Keratinocyte (primary cell): Measurements from ENCODE around the gene R3HDM4. TPM values are rescaled to one million over a fixed set of nuclear protein-coding genes. Genes with fewer than 3 reads are reported as not detected.

Source experiments
- DNase-seq: peaks from one replicate; pipeline ENCODE4 v3.0.0-alpha.2; 2011; ENCODE audit warnings: low read depth, missing footprints, low spot score
- FAIRE-seq: peaks from 2 replicates; lab custom pipeline; 2011; peaks lifted over from hg19 to GRCh38; lab: Jason Lieb, UNC
- H2AFZ ChIP-seq: 2 replicates; pipeline ENCODE4 v1.6.0; 2012; ENCODE audit warnings: low read length, control low read depth, inconsistent platforms; ENCODE audit not compliant: control insufficient read depth
- H3K27ac ChIP-seq: 2 replicates; pipeline ENCODE4 v1.5.1; 2011; ENCODE audit warnings: low read length; ENCODE audit not compliant: control insufficient read depth, insufficient read depth
- H3K27me3 ChIP-seq: 3 replicates; pipeline ENCODE4 v1.6.0; 2011; ENCODE audit warnings: low read length; ENCODE audit not compliant: control insufficient read depth, insufficient read depth; ENCODE audit errors: extremely low read depth
- H3K36me3 ChIP-seq, 2 experiments: 2 replicates in 1 of 2; 3 replicates in 1 of 2; pipeline ENCODE4 v1.5.1; 2011; ENCODE audit warnings: low read length in 2 of 2, mild to moderate bottlenecking in 1 of 2; ENCODE audit not compliant: control insufficient read depth in 2 of 2, insufficient read depth in 2 of 2; ENCODE audit errors: extremely low read depth in 1 of 2
- H3K4me1 ChIP-seq: 3 replicates; pipeline ENCODE4 v1.5.1; 2011; ENCODE audit warnings: low read length; ENCODE audit not compliant: control insufficient read depth, insufficient read depth; ENCODE audit errors: extremely low read depth
- H3K4me2 ChIP-seq: 3 replicates; pipeline ENCODE4 v1.6.0; 2011; ENCODE audit warnings: low read depth, low read length; ENCODE audit not compliant: control insufficient read depth, insufficient read depth; ENCODE audit errors: extremely low read depth
- H3K4me3 ChIP-seq, 3 experiments: fragments of 200-600 bp in 1 of 3; sonication (generic) in 1 of 3; 2 replicates in 2 of 3; 3 replicates in 1 of 3; pipeline ENCODE4 v1.5.1; 2011 to 2016; ENCODE audit warnings: low read length in 3 of 3, mild to moderate bottlenecking in 3 of 3, control low read depth in 2 of 3, inconsistent platforms in 1 of 3, low read depth in 1 of 3, mixed read lengths in 1 of 3, mixed run types in 1 of 3, moderate library complexity in 1 of 3; ENCODE audit not compliant: control insufficient read depth in 2 of 3, insufficient read depth in 2 of 3; ENCODE audit errors: extremely low read depth in 1 of 3
- H3K79me2 ChIP-seq: 2 replicates; pipeline ENCODE4 v1.6.0; 2012; ENCODE audit warnings: low read length; ENCODE audit not compliant: control insufficient read depth, insufficient read depth
- H3K9ac ChIP-seq: 3 replicates; pipeline ENCODE4 v1.6.0; 2011; ENCODE audit warnings: low read length; ENCODE audit not compliant: control insufficient read depth, insufficient read depth; ENCODE audit errors: extremely low read depth
- H3K9me1 ChIP-seq: 3 replicates; pipeline ENCODE4 v1.6.0; 2011; ENCODE audit warnings: low read length; ENCODE audit not compliant: control insufficient read depth, insufficient read depth; ENCODE audit errors: extremely low read depth
- H3K9me3 ChIP-seq: 2 replicates; pipeline ENCODE4 v1.5.1; 2012; ENCODE audit warnings: low read depth, low read length; ENCODE audit not compliant: control insufficient read depth
- H4K20me1 ChIP-seq: 3 replicates; pipeline ENCODE4 v1.6.0; 2011; ENCODE audit warnings: low read length; ENCODE audit not compliant: control insufficient read depth, insufficient read depth; ENCODE audit errors: extremely low read depth
- EZH2 ChIP-seq: IDR thresholded peaks from one replicate; pipeline ENCODE4 v1.6.1; 2012; ENCODE audit warnings: inconsistent platforms, mild to moderate bottlenecking, low read length, moderate library complexity
- dilution Hi-C: fragments of 300-500 bp; cut with MboI; formaldehyde crosslinking; loops from one replicate; pipeline ENCODE4 v1.7.0; 2020; ENCODE audit warnings: low sequenced_read_pairs; ENCODE audit not compliant: extremely low pct_ligation_motif_present
- polyA plus RNA-seq, 5 experiments: library from polyadenylated mRNA; depleted of rRNA in 3 of 5; stranded (reverse) in 3 of 5; stranded (forward) in 1 of 5; unstranded in 1 of 5; fragments of >200 nt; gene quantifications; 1 replicate in 1 of 5; 2 replicates in 3 of 5; 3 replicates in 1 of 5; pipeline versions ENCODE4 v1.2.1 to v1.2.3, GENCODE V29; 2011 to 2012; ENCODE audit warnings: missing spikeins in 2 of 5, low read depth in 1 of 5, low replicate concordance in 1 of 5
- TF ChIP-seq, protein P1 (sequence below), 3 experiments: IDR thresholded peaks in 1 of 3; conservative IDR thresholded peaks in 1 of 3; optimal IDR thresholded peaks in 1 of 3; 2 replicates in 2 of 3; 3 replicates in 1 of 3; pipeline versions ENCODE3 to v1.5.1; 2011; ENCODE audit warnings: low read length in 3 of 3, mild to moderate bottlenecking in 3 of 3, moderate library complexity in 2 of 3, control low read depth in 1 of 3, inconsistent platforms in 1 of 3; ENCODE audit not compliant: insufficient read depth in 2 of 3; ENCODE audit errors: extremely low read depth in 1 of 3

The R3HDM4 gene
- polyA plus RNA-seq, 1 donor (not counting 4 experiments of a cell fraction or from before 2014, with no cell fraction given): 33.5 TPM

DNA sequence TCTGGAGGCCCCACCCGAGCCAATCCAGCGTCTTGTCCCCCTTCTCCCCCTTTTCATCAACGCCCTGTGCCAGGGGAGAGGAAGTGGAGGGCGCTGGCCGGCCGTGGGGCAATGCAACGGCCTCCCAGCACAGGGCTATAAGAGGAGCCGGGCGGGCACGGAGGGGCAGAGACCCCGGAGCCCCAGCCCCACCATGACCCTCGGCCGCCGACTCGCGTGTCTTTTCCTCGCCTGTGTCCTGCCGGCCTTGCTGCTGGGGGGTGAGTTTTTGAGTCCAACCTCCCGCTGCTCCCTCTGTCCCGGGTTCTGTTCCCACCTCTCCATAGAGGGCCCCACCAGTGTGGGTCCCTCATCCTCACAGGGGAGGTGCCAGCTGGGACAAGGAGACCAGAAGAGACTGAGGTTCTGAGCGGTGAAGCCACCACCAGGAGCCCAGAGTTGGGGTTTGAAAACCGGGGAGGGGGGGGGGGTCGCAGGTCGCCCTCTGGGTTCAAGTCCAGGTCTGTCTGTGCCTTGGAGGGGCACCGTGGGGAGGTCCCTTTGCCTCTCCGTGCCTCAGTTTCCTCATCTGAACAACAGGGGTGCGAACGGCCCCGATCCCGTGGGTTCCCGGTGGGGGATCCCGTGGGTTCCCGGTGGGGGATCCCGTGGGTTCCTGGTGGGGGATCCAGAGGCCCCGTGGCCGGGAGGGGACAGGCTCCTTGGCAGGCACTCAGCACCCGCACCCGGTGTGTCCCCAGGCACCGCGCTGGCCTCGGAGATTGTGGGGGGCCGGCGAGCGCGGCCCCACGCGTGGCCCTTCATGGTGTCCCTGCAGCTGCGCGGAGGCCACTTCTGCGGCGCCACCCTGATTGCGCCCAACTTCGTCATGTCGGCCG is 60.6 kb downstream of the R3HDM4 start, which contains the start of gene ELANE:
Gene ELANE (plus strand): TSS at position 168 of the 878 bp plus-strand sequence. CDS start 26 bp downstream, at position 194.
- Histone ChIP-seq H3K4me3 (no peak within 1 kb of the TSS), H2AFZ (no peak within 1 kb of the TSS), H4K20me1 (peaks cover 4% of the 10 kb centered on the region), H3K9me3 (no peaks in the 10 kb centered on the region), H3K9ac (no peak within 1 kb of the TSS), H3K27me3 (peaks cover 39% of the 10 kb centered on the region), H3K27ac (no peak within 1 kb of the TSS), H3K4me2 (no peak within 1 kb of the TSS), H3K36me3 (no peaks in the 10 kb centered on the region), H3K4me1 (peaks cover 4% of the 10 kb centered on the region), H3K79me2 (no peaks in the 10 kb centered on the region), H3K9me1 (no peaks in the 10 kb centered on the region)
- DNase-seq (no peak), FAIRE-seq (no peak)
- no peak for TF ChIP-seq EZH2
- TF ChIP-seq, protein P1, sequence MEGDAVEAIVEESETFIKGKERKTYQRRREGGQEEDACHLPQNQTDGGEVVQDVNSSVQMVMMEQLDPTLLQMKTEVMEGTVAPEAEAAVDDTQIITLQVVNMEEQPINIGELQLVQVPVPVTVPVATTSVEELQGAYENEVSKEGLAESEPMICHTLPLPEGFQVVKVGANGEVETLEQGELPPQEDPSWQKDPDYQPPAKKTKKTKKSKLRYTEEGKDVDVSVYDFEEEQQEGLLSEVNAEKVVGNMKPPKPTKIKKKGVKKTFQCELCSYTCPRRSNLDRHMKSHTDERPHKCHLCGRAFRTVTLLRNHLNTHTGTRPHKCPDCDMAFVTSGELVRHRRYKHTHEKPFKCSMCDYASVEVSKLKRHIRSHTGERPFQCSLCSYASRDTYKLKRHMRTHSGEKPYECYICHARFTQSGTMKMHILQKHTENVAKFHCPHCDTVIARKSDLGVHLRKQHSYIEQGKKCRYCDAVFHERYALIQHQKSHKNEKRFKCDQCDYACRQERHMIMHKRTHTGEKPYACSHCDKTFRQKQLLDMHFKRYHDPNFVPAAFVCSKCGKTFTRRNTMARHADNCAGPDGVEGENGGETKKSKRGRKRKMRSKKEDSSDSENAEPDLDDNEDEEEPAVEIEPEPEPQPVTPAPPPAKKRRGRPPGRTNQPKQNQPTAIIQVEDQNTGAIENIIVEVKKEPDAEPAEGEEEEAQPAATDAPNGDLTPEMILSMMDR (optimal IDR thresholded peaks at IDR 0.05 in 1 of 3, IDR thresholded peaks at IDR 0.05 in 1 of 3, conservative IDR thresholded peaks at IDR 0.05 in 1 of 3; ENCODE audit: extremely low read depth in 1 of 3, insufficient read depth in 2 of 3, low read length in 3 of 3): no peak
- dilution Hi-C loops: no loop called here

DNA sequence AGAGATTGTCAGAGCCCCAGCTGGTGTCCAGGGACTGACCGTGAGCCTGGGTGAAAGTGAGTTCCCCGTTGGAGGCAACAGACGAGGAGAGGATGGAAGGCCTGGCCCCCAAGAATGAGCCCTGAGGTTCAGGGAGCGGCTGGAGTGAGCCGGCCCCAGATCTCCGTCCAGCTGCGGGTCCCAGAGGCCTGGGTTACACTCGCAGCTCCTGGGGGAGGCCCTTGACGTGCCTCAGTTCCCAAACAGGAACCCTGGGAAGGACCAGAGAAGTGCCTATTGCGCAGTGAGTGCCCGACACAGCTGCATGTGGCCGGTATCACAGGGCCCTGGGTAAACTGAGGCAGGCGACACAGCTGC is 62.1 kb downstream of the R3HDM4 start:
- Histone ChIP-seq H3K79me2 (no peaks in the 10 kb centered on the region), H3K27me3 (peaks cover 48% of the 10 kb centered on the region), H2AFZ (no peak overlapping the region)

More for the DNA sequence above, 62.1 kb downstream of the R3HDM4 start:
- FAIRE-seq: no peak
- Histone ChIP-seq H3K9me1 (no peaks in the 10 kb centered on the region), H3K4me2 (no peak overlapping the region), H3K4me1 (peaks cover 4% of the 10 kb centered on the region), H4K20me1 (peaks cover 4% of the 10 kb centered on the region), H3K4me3 (no peak overlapping the region), H3K9ac (no peak overlapping the region), H3K27ac (no peak overlapping the region), H3K36me3 (no peaks in the 10 kb centered on the region), H3K9me3 (no peaks in the 10 kb centered on the region)
- dilution Hi-C loops: no loop called here
- DNase-seq: no peak
- TF ChIP-seq, protein P1 (optimal IDR thresholded peaks at IDR 0.05 in 1 of 3, IDR thresholded peaks at IDR 0.05 in 1 of 3, conservative IDR thresholded peaks at IDR 0.05 in 1 of 3; ENCODE audit: extremely low read depth in 1 of 3, insufficient read depth in 2 of 3, low read length in 3 of 3): no peak
- TF ChIP-seq EZH2: no peak
